Muscle of leg (tissue), 11 donors: ENCODE measurements around the gene BAZ2B. TPM values are rescaled to one million over a fixed set of nuclear protein-coding genes. Genes with fewer than 3 reads are reported as not detected.

ENCODE experiments used
- DNase-seq: peaks from one replicate; pipeline ENCODE4 v3.0.0; 2013
- H3K27ac ChIP-seq: one replicate; pipeline ENCODE4 v1.5.1; 2013; ENCODE audit warnings: mild to moderate bottlenecking, low read length, control low read depth
- H3K27me3 ChIP-seq: one replicate; pipeline ENCODE4 v1.6.1; 2013; ENCODE audit warnings: low read length; ENCODE audit not compliant: control insufficient read depth, insufficient read depth
- H3K36me3 ChIP-seq: one replicate; pipeline ENCODE4 v1.6.1; 2013; ENCODE audit warnings: low read length; ENCODE audit not compliant: control insufficient read depth, insufficient read depth
- H3K4me1 ChIP-seq: one replicate; pipeline ENCODE4 v1.6.1; 2013; ENCODE audit warnings: low read length; ENCODE audit not compliant: control insufficient read depth, insufficient read depth
- H3K4me3 ChIP-seq: one replicate; pipeline ENCODE4 v1.5.1; 2013; ENCODE audit warnings: low read length, control low read depth
- H3K9me3 ChIP-seq: replicated peaks from 2 replicates; pipeline ENCODE4 v1.6.1; 2013; ENCODE audit warnings: low read depth, low read length; ENCODE audit not compliant: control insufficient read depth
- WGBS: methylation state at CpG from one replicate; pipeline ENCODE4 v1.1.5; 2013; ENCODE audit warnings: missing lambda C conversion rate; ENCODE audit not compliant: insufficient coverage; 5-methylcytosine and 5-hydroxymethylcytosine counted together
- polyA plus RNA-seq, 8 donors: library from polyadenylated mRNA; unstranded; fragments of 120-200 nt; gene quantifications; one replicate each; pipeline versions ENCODE4 v1.2.1 to v1.2.3, GENCODE V29; 2013; ENCODE audit warnings: inconsistent platforms in 1 of 8, low replicate concordance in 1 of 8; ENCODE audit not compliant: insufficient read length in 8 of 8, insufficient read depth in 1 of 8
- total RNA-seq: library from RNA; stranded (reverse); fragments of 120-200 nt; gene quantifications from one replicate; pipeline ENCODE4 v1.2.4, GENCODE V29; 2013

BAZ2B gene
- total and polyA plus RNA-seq, 9 donors, result 20.8 to 60.5 (median 33.6) TPM

DNA sequence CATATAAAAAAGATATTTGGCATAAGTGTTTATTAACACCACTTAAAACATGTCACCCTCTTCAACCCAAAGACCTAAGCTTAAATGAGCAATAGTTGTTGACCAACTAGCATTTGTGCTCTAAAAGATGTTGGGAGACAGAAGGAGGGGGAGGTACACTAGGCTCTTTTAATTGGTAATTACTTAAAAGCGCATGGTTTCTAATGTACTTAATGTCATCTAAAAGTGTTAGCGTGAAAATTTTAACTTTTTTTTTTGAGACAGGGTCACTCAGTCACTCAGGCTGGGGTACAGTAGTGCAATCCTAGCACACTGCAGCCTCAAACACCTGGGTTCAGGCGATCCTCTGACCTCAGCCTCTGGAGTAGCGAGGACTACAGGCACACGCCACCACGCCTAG is 335.3 kb downstream of the BAZ2B start:
- H3K36me3 ChIP-seq, result peaks cover 2% of the 10 kb centered on the region
- no peaks in the 10 kb centered on the region for H3K9me3 ChIP-seq
- H3K27me3 ChIP-seq, result no peaks in the 10 kb centered on the region
- WGBS, result 100% methylated on average over 2 of the region's 6 CpGs
- peaks cover 3% of the 10 kb centered on the region for H3K4me1 ChIP-seq
- no peak overlapping the region for H3K4me3 ChIP-seq
- H3K27ac ChIP-seq, result no peak overlapping the region
- no peak for DNase-seq

DNA sequence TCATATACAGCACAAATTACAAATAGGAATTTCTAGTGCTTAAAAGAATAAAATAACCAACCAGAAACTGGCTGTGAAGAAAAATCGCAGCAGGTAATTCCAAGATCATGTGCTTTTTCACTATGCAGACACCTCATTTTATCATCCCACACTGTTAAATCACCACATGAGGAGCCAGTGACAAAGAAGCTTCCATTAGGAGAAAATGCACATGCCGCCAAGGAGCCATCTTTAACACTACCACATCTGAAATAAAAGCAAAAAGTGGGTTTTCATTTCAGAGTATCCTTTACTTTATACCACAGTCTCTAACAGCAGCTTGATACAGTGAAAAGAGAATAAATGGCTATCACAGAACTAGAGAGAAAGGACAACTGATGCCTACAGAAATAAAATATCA is 336.6 kb downstream of the BAZ2B start:
- no peak for DNase-seq
- Histone ChIP-seq H3K4me3 (no peak overlapping the region), H3K27me3 (no peaks in the 10 kb centered on the region), H3K27ac (no peak overlapping the region), H3K4me1 (no peaks in the 10 kb centered on the region), H3K36me3 (peaks cover 2% of the 10 kb centered on the region), H3K9me3 (no peaks in the 10 kb centered on the region)
- WGBS, result 100% methylated on average over 1 of the region's 2 CpGs

DNA sequence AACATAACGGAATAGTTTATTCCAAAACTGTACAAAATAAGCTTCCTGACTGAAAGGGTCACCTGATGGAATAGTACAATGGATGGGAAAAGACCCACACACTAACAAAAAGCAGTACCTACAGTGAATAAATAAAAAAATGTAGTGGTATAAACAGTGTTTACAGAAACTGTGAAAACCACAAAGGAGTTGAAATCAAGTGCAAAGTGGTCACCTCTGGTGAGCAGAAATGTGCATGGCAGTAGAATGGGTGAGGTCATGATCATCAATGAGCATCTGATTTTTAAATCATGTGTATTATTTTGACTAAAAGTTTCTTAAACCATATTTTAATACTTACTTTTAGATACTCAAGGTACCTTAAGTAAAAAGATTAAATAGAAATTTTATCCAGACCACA is 341.2 kb downstream of the BAZ2B start:
- Histone ChIP-seq H3K36me3 (peaks cover 10% of the 10 kb centered on the region), H3K27ac (no peak overlapping the region), H3K9me3 (no peaks in the 10 kb centered on the region), H3K4me3 (no peak overlapping the region), H3K4me1 (no peaks in the 10 kb centered on the region), H3K27me3 (no peaks in the 10 kb centered on the region)
- DNase-seq, result no peak
- no CpG with 5 or more reads among the region's 1 CpG for WGBS

DNA sequence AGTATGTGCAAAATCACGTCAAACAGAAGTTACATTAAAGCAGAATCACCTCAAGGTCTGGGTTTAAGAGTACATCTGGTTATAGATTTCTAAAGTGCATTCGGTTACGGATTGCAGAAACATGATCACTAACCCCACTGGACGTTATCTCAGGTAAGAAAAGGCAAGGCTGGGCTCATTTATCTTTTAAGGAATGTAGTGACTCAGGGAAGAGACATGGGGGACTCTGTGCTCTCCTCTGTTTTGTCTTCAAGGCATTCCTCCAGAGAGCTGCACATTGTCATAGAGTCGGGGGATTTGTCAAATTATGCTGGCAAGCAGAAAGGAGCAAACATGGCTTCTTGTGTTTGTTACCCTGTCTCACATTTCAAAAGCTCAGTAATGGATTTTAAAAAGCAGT is 344.2 kb downstream of the BAZ2B start:
- Histone ChIP-seq H3K4me1 (no peaks in the 10 kb centered on the region), H3K27me3 (no peaks in the 10 kb centered on the region), H3K9me3 (no peaks in the 10 kb centered on the region), H3K36me3 (peaks cover 10% of the 10 kb centered on the region), H3K27ac (no peak overlapping the region), H3K4me3 (no peak overlapping the region)
- no peak for DNase-seq
- no CpG with 5 or more reads among the region's 5 CpGs for WGBS

DNA sequence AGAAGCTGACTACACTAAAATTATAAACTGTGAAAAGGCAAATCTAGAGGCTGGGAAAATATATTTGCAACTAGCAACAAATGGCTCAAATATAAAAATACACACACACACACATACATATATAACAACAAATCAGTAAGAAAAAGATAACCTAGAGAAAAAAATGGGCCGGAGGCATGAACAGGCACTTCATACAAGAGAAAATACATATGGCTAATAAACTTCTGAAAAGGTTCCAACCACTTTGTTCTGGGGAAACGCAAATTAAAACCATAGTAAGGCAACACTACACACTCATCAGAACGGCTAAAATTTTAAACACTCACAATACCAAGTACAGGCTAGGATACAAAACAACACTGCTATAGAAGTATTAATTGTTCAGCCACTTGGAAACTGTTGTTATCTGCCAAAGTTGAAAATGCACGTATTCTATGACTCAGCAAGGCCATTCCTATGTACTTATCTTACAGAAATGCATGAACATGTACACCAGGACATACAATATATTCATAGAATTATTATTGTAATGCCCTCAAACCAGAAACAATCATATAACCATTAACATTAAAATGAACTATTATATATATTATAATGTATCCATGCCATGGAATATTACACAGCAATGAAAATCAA is 345.5 kb downstream of the BAZ2B start:
- H3K4me3 ChIP-seq, result no peak overlapping the region
- no peaks in the 10 kb centered on the region for H3K4me1 ChIP-seq
- DNase-seq, result no peak
- H3K9me3 ChIP-seq, result no peaks in the 10 kb centered on the region
- H3K27ac ChIP-seq, result no peak overlapping the region
- peaks cover 10% of the 10 kb centered on the region for H3K36me3 ChIP-seq
- H3K27me3 ChIP-seq, result no peaks in the 10 kb centered on the region
- no CpG with 5 or more reads among the region's 4 CpGs for WGBS

Other genes starting within 250 kb of the BAZ2B start
- gene MARCHF7, start 96.0 kb upstream of the BAZ2B start, total RNA-seq, result 92.0 TPM
- gene MARCHF7, start 96.0 kb upstream of the BAZ2B start, polyA plus RNA-seq, result 100 to 1,000 TPM in 3 of 8 donors, 10 to 100 TPM in 5; 73.2 to 108 (median 97.9) TPM
- gene CD302, start 181.7 kb upstream of the BAZ2B start, total RNA-seq, result 18.1 TPM
- gene CD302, start 181.7 kb upstream of the BAZ2B start, polyA plus RNA-seq, result 10 to 100 TPM; 10.8 to 19.2 (median 14.2) TPM